HepG2 (cell line): Measurements from ENCODE around the gene SHISA7. TPM values are rescaled to one million over a fixed set of nuclear protein-coding genes. Genes with fewer than 3 reads are reported as not detected.

Experiments used
- CEBPG ChIP-seq: IDR thresholded peaks from 2 replicates; pipeline ENCODE4 v1.6.1; 2016
- HDAC1 ChIP-seq: sonication (generic); formaldehyde crosslinking; IDR thresholded peaks from 2 replicates; pipeline ENCODE4 v1.5.1; 2020; ENCODE audit warnings: mild to moderate bottlenecking, missing genetic modification reagents
- KDM2A ChIP-seq: sonication (generic); formaldehyde crosslinking; IDR thresholded peaks from 2 replicates; pipeline ENCODE4 v1.4.0; 2020; ENCODE audit warnings: low read depth, missing genetic modification reagents, borderline replicate concordance
- KDM6A ChIP-seq: IDR thresholded peaks from 2 replicates; pipeline ENCODE4 v1.6.1; 2016; ENCODE audit warnings: low read depth
- KLF16 ChIP-seq, 2 experiments: sonication (generic) in 1 of 2; formaldehyde crosslinking in 1 of 2; IDR thresholded peaks; 2 replicates each; pipeline versions ENCODE4 v1.6.1 to v1.8.0; 2016 to 2023; ENCODE audit warnings: missing genetic modification reagents in 2 of 2, missing compliant biosample characterization in 1 of 2
- MED8 ChIP-seq: sonication (generic); formaldehyde crosslinking; IDR thresholded peaks from 2 replicates; pipeline ENCODE4 v1.8.1; 2023; ENCODE audit warnings: mild to moderate bottlenecking, missing genetic modification reagents; ENCODE audit not compliant: insufficient replicate concordance
- NFYB ChIP-seq: sonication (generic); formaldehyde crosslinking; IDR thresholded peaks from 2 replicates; pipeline ENCODE4 v1.4.0; 2020; ENCODE audit warnings: missing genetic modification reagents
- PRPF4 ChIP-seq: fragments of 200-400 bp; formaldehyde crosslinking; IDR thresholded peaks from 2 replicates; pipeline ENCODE4 v1.6.1; 2016; ENCODE audit warnings: low read length, low read depth; ENCODE audit not compliant: poor library complexity, severe bottlenecking
- RARA ChIP-seq: IDR thresholded peaks from 2 replicates; pipeline ENCODE4 v1.6.1; 2016; ENCODE audit warnings: missing genetic modification reagents, missing compliant biosample characterization
- SMYD3 ChIP-seq: sonication (generic); formaldehyde crosslinking; IDR thresholded peaks from 2 replicates; pipeline ENCODE4 v1.8.1; 2023; ENCODE audit warnings: mild to moderate bottlenecking, missing genetic modification reagents
- SOX6 ChIP-seq, 2 experiments: fragments of 450-650 bp in 1 of 2; sonication (generic) in 1 of 2; formaldehyde crosslinking in 1 of 2; IDR thresholded peaks; 2 replicates each; pipeline versions ENCODE4 v1.4.0 to v1.6.1; 2017 to 2020; ENCODE audit warnings: antibody characterized with exemption in 1 of 2, mild to moderate bottlenecking in 1 of 2, missing genetic modification reagents in 1 of 2
- TBL1XR1 ChIP-seq: fragments of 150-350 bp; IDR thresholded peaks from 2 replicates; pipeline ENCODE4 v1.6.1; 2014; ENCODE audit warnings: borderline replicate concordance, low read length; ENCODE audit not compliant: partially characterized antibody
- ZIK1 ChIP-seq: sonication (generic); formaldehyde crosslinking; IDR thresholded peaks from 2 replicates; pipeline ENCODE4 v1.5.0; 2020; ENCODE audit warnings: mild to moderate bottlenecking, low read depth, missing genetic modification reagents, borderline replicate concordance
- ZNF256 ChIP-seq: sonication (generic); formaldehyde crosslinking; conservative IDR thresholded peaks from 2 replicates; pipeline ENCODE4 v1.4.0; 2020; ENCODE audit warnings: missing genetic modification reagents
- ZNF441 ChIP-seq: sonication (generic); formaldehyde crosslinking; IDR thresholded peaks from 2 replicates; pipeline ENCODE4 v1.7.0; 2021; ENCODE audit warnings: missing genetic modification reagents, borderline replicate concordance
- ZNF547 ChIP-seq: sonication (generic); formaldehyde crosslinking; IDR thresholded peaks from 2 replicates; pipeline ENCODE4 v1.5.1; 2020; ENCODE audit warnings: mild to moderate bottlenecking, missing genetic modification reagents
- ZNF672 ChIP-seq: sonication (generic); formaldehyde crosslinking; IDR thresholded peaks from 2 replicates; pipeline ENCODE4 v1.8.1; 2022; ENCODE audit warnings: missing genetic modification reagents
- ZNF720 ChIP-seq: sonication (generic); formaldehyde crosslinking; IDR thresholded peaks from 2 replicates; pipeline ENCODE4 v1.4.0; 2020; ENCODE audit warnings: missing genetic modification reagents
- ZNF883 ChIP-seq: sonication (generic); formaldehyde crosslinking; IDR thresholded peaks from 2 replicates; pipeline ENCODE4 v1.5.1; 2020; ENCODE audit warnings: mild to moderate bottlenecking, missing genetic modification reagents; ENCODE audit errors: not compliant biosample characterization
- polyA plus RNA-seq, 8 experiments: library from polyadenylated mRNA; depleted of rRNA in 3 of 8; stranded (reverse) in 7 of 8; unstranded in 1 of 8; fragments of >200 nt; fragmentation: Illumina TruSeq in 4 of 8; extraction: Trizol in 4 of 8; gene quantifications; 2 replicates each; pipeline versions ENCODE4 v1.2.1 to v1.2.3, GENCODE V29; 2011 to 2016; ENCODE audit warnings: low read depth in 4 of 8, missing spikeins in 1 of 8, mixed read lengths in 1 of 8; ENCODE audit not compliant: insufficient read depth in 1 of 8
- total RNA-seq, 5 experiments: library from RNA; depleted of rRNA; stranded (reverse); fragments of >200 nt; fragmentation: Illumina TruSeq; extraction: Trizol; gene quantifications; 2 replicates each; pipeline ENCODE4 v1.2.3, GENCODE V29; 2016; ENCODE audit warnings: low read depth in 1 of 5
- TF ChIP-seq, protein P1 (sequence below): IDR thresholded peaks from 2 replicates; pipeline ENCODE4 v1.6.1; 2018; ENCODE audit warnings: missing genetic modification reagents, mild to moderate bottlenecking, missing compliant biosample characterization
- TF ChIP-seq, protein P2 (sequence below): sonication (generic); formaldehyde crosslinking; IDR thresholded peaks from 2 replicates; pipeline ENCODE4 v1.4.0; 2020; ENCODE audit warnings: mild to moderate bottlenecking, missing genetic modification reagents
- TF ChIP-seq, protein P3 (sequence below): sonication (generic); formaldehyde crosslinking; IDR thresholded peaks from 2 replicates; pipeline ENCODE4 v1.4.0; 2020; ENCODE audit warnings: missing genetic modification reagents

The SHISA7 gene
- total and polyA plus RNA-seq, 2 of the 13 experiments (the other 11 are each of a cell fraction or from before 2014, with no cell fraction given) = not detected

- TF ChIP-seq TBL1XR1 (no peak), HDAC1 (CRISPR knock-in tag) (peak; percentile 95), ZNF256 (CRISPR knock-in tag) (peak; percentile 80; the same call in 1 of the 2 replicates), SMYD3 (CRISPR knock-in tag) (peak; percentile 62; the same call in 1 of the 2 replicates), ZNF720 (no peak), SOX6 (IDR thresholded peaks at IDR 0.05) (no peak), SOX6 (CRISPR knock-in tag; IDR thresholded peaks at IDR 0.05) (peak; percentile 75), ZNF441 (0 out of 2 replicates have a peak, but pooled peaks have one; percentile 17), ZNF547 (CRISPR knock-in tag) (0 out of 2 replicates have a peak, but pooled peaks have one; percentile 13), RARA (no peak; the same call in 1 of the 2 replicates), ZNF672 (CRISPR knock-in tag) (no peak), MED8 (CRISPR knock-in tag) (no peak), ZNF883 (peak; percentile 62), NFYB (CRISPR knock-in tag) (peak; percentile 97), ZIK1 (CRISPR knock-in tag) (peak; percentile 86), KDM6A (CRISPR knock-in tag) (no peak), KLF16 (CRISPR knock-in tag; IDR thresholded peaks at IDR 0.05) (peak in 1 of 2 experiments; percentile 62; a peak in 1 of 4 replicates), PRPF4 (no peak), CEBPG (CRISPR knock-in tag) (0 out of 2 replicates have a peak, but pooled peaks have one; percentile 12), KDM2A (CRISPR knock-in tag) (peak; percentile 31)
- TF ChIP-seq, protein P1, sequence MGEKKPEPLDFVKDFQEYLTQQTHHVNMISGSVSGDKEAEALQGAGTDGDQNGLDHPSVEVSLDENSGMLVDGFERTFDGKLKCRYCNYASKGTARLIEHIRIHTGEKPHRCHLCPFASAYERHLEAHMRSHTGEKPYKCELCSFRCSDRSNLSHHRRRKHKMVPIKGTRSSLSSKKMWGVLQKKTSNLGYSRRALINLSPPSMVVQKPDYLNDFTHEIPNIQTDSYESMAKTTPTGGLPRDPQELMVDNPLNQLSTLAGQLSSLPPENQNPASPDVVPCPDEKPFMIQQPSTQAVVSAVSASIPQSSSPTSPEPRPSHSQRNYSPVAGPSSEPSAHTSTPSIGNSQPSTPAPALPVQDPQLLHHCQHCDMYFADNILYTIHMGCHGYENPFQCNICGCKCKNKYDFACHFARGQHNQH (CRISPR knock-in tag) = peak; percentile 51; the same call in 1 of the 2 replicates
- TF ChIP-seq, protein P2, sequence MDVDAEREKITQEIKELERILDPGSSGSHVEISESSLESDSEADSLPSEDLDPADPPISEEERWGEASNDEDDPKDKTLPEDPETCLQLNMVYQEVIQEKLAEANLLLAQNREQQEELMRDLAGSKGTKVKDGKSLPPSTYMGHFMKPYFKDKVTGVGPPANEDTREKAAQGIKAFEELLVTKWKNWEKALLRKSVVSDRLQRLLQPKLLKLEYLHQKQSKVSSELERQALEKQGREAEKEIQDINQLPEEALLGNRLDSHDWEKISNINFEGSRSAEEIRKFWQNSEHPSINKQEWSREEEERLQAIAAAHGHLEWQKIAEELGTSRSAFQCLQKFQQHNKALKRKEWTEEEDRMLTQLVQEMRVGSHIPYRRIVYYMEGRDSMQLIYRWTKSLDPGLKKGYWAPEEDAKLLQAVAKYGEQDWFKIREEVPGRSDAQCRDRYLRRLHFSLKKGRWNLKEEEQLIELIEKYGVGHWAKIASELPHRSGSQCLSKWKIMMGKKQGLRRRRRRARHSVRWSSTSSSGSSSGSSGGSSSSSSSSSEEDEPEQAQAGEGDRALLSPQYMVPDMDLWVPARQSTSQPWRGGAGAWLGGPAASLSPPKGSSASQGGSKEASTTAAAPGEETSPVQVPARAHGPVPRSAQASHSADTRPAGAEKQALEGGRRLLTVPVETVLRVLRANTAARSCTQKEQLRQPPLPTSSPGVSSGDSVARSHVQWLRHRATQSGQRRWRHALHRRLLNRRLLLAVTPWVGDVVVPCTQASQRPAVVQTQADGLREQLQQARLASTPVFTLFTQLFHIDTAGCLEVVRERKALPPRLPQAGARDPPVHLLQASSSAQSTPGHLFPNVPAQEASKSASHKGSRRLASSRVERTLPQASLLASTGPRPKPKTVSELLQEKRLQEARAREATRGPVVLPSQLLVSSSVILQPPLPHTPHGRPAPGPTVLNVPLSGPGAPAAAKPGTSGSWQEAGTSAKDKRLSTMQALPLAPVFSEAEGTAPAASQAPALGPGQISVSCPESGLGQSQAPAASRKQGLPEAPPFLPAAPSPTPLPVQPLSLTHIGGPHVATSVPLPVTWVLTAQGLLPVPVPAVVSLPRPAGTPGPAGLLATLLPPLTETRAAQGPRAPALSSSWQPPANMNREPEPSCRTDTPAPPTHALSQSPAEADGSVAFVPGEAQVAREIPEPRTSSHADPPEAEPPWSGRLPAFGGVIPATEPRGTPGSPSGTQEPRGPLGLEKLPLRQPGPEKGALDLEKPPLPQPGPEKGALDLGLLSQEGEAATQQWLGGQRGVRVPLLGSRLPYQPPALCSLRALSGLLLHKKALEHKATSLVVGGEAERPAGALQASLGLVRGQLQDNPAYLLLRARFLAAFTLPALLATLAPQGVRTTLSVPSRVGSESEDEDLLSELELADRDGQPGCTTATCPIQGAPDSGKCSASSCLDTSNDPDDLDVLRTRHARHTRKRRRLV (CRISPR knock-in tag) = peak; percentile 69; the same call in 1 of the 2 replicates
- TF ChIP-seq, protein P3, sequence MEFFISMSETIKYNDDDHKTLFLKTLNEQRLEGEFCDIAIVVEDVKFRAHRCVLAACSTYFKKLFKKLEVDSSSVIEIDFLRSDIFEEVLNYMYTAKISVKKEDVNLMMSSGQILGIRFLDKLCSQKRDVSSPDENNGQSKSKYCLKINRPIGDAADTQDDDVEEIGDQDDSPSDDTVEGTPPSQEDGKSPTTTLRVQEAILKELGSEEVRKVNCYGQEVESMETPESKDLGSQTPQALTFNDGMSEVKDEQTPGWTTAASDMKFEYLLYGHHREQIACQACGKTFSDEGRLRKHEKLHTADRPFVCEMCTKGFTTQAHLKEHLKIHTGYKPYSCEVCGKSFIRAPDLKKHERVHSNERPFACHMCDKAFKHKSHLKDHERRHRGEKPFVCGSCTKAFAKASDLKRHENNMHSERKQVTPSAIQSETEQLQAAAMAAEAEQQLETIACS (CRISPR knock-in tag) = no peak
Observed at GRCh38 chr19:55461259-55461973, 18.3 kb upstream of the SHISA7 start, which contains the start of gene ISOC2 (continued).
